Breast epithelium (tissue), 3 donors: ENCODE data around the gene GSTM1.

ENCODE experiments used
- POLR2A ChIP-seq: fragments of 450-650 bp; IDR thresholded peaks from one replicate; pipeline ENCODE4 v1.6.1; 2016; ENCODE audit warnings: antibody characterized with exemption, mild to moderate bottlenecking, moderate library complexity
- POLR2AphosphoS5 ChIP-seq, 3 donors: sonication (generic); formaldehyde crosslinking; IDR thresholded peaks; one replicate each; pipeline ENCODE4 v1.6.1; 2017; ENCODE audit warnings: antibody characterized with exemption in 3 of 3
- TF ChIP-seq, protein P1 (sequence below), 3 donors: fragments of 450-650 bp; IDR thresholded peaks; one replicate each; pipeline ENCODE4 v1.5.1; 2016 to 2017; ENCODE audit warnings: antibody characterized with exemption in 3 of 3, mild to moderate bottlenecking in 3 of 3, moderate library complexity in 3 of 3

GRCh38 chr1:109705411-109705810 lies 17.8 kb downstream of the GSTM1 start:
- TF ChIP-seq, protein P1, sequence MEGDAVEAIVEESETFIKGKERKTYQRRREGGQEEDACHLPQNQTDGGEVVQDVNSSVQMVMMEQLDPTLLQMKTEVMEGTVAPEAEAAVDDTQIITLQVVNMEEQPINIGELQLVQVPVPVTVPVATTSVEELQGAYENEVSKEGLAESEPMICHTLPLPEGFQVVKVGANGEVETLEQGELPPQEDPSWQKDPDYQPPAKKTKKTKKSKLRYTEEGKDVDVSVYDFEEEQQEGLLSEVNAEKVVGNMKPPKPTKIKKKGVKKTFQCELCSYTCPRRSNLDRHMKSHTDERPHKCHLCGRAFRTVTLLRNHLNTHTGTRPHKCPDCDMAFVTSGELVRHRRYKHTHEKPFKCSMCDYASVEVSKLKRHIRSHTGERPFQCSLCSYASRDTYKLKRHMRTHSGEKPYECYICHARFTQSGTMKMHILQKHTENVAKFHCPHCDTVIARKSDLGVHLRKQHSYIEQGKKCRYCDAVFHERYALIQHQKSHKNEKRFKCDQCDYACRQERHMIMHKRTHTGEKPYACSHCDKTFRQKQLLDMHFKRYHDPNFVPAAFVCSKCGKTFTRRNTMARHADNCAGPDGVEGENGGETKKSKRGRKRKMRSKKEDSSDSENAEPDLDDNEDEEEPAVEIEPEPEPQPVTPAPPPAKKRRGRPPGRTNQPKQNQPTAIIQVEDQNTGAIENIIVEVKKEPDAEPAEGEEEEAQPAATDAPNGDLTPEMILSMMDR (IDR thresholded peaks at IDR 0.05), result no peak
- TF ChIP-seq POLR2AphosphoS5 (IDR thresholded peaks at IDR 0.05) (no peak), POLR2A (no peak)
